BLaER1 (cell line): ENCODE data around the gene JARID2.

Experiments
- H3K27ac ChIP-seq: shearing (Covaris generic); formaldehyde crosslinking; 2 replicates; pipeline ENCODE4 v1.8.1; 2022
- H3K27me3 ChIP-seq: shearing (Covaris generic); formaldehyde crosslinking; 2 replicates; pipeline ENCODE4 v1.8.1; 2022
- H3K36me3 ChIP-seq: shearing (Covaris generic); formaldehyde crosslinking; 2 replicates; pipeline ENCODE4 v1.8.1; 2022
- H3K4me1 ChIP-seq: shearing (Covaris generic); formaldehyde crosslinking; 2 replicates; pipeline ENCODE4 v1.8.1; 2022
- H3K4me2 ChIP-seq: shearing (Covaris generic); formaldehyde crosslinking; 2 replicates; pipeline ENCODE4 v1.8.1; 2022
- H3K4me3 ChIP-seq: shearing (Covaris generic); formaldehyde crosslinking; 2 replicates; pipeline ENCODE4 v1.8.1; 2022
- H3K9ac ChIP-seq: shearing (Covaris generic); formaldehyde crosslinking; 2 replicates; pipeline ENCODE4 v1.8.1; 2022
- H3K9me3 ChIP-seq: shearing (Covaris generic); formaldehyde crosslinking; 2 replicates; pipeline ENCODE4 v1.8.1; 2022
- H4K20me1 ChIP-seq: shearing (Covaris generic); formaldehyde crosslinking; 2 replicates; pipeline ENCODE4 v1.8.1; 2022
- Cebpa-rat ChIP-seq: shearing (Covaris generic); IDR thresholded peaks from 2 replicates; pipeline ENCODE4 v1.8.1; 2022

Gene JARID2

GRCh38 chr6:15391500-15391899 lies 145.6 kb downstream of the JARID2 start:
- H3K4me1 ChIP-seq = peaks cover 63% of the 10 kb centered on the region
- H3K4me3 ChIP-seq = no peak overlapping the region
- no peak for TF ChIP-seq Cebpa-rat
- H3K27ac ChIP-seq = peak overlapping the region; percentile 67
- peaks cover 34% of the 10 kb centered on the region for H3K36me3 ChIP-seq
- H3K9ac ChIP-seq = peak overlapping the region; percentile 56
- H3K9me3 ChIP-seq = peaks cover 22% of the 10 kb centered on the region
- peak overlapping the region; percentile 81 for H3K4me2 ChIP-seq
- H4K20me1 ChIP-seq = peaks cover 89% of the 10 kb centered on the region
- no peaks in the 10 kb centered on the region for H3K27me3 ChIP-seq

GRCh38 chr6:15392182-15392581 lies 146.3 kb downstream of the JARID2 start:
- TF ChIP-seq Cebpa-rat = no peak
- H3K27me3 ChIP-seq = no peaks in the 10 kb centered on the region
- peaks cover 34% of the 10 kb centered on the region for H3K36me3 ChIP-seq
- peaks cover 58% of the 10 kb centered on the region for H3K4me1 ChIP-seq
- H3K4me2 ChIP-seq = peak overlapping the region; percentile 81
- no peak overlapping the region for H3K4me3 ChIP-seq
- peaks cover 22% of the 10 kb centered on the region for H3K9me3 ChIP-seq
- H3K9ac ChIP-seq = no peak overlapping the region
- peaks cover 89% of the 10 kb centered on the region for H4K20me1 ChIP-seq
- peak overlapping the region; percentile 28 for H3K27ac ChIP-seq

GRCh38 chr6:15393605-15394004 lies 147.7 kb downstream of the JARID2 start:
- no peak overlapping the region for H3K9ac ChIP-seq
- peaks cover 89% of the 10 kb centered on the region for H4K20me1 ChIP-seq
- H3K36me3 ChIP-seq = peaks cover 34% of the 10 kb centered on the region
- H3K4me2 ChIP-seq = no peak overlapping the region
- no peak overlapping the region for H3K4me3 ChIP-seq
- no peak overlapping the region for H3K27ac ChIP-seq
- TF ChIP-seq Cebpa-rat = no peak
- H3K4me1 ChIP-seq = peaks cover 58% of the 10 kb centered on the region
- no peaks in the 10 kb centered on the region for H3K27me3 ChIP-seq
- peaks cover 22% of the 10 kb centered on the region for H3K9me3 ChIP-seq

GRCh38 chr6:15395087-15395486 lies 149.2 kb downstream of the JARID2 start:
- no peak overlapping the region for H3K4me2 ChIP-seq
- peaks cover 34% of the 10 kb centered on the region for H3K36me3 ChIP-seq
- H3K27me3 ChIP-seq = no peaks in the 10 kb centered on the region
- no peak for TF ChIP-seq Cebpa-rat
- H3K9me3 ChIP-seq = peaks cover 22% of the 10 kb centered on the region
- H3K27ac ChIP-seq = no peak overlapping the region
- peaks cover 89% of the 10 kb centered on the region for H4K20me1 ChIP-seq
- H3K4me3 ChIP-seq = no peak overlapping the region
- H3K9ac ChIP-seq = no peak overlapping the region
- peaks cover 58% of the 10 kb centered on the region for H3K4me1 ChIP-seq

- Histone ChIP-seq H4K20me1 (peaks cover 89% of the 10 kb centered on the region), H3K9me3 (peaks cover 22% of the 10 kb centered on the region), H3K4me1 (peaks cover 58% of the 10 kb centered on the region), H3K27me3 (no peaks in the 10 kb centered on the region), H3K4me3 (no peak overlapping the region), H3K27ac (no peak overlapping the region), H3K36me3 (peaks cover 29% of the 10 kb centered on the region), H3K9ac (no peak overlapping the region), H3K4me2 (no peak overlapping the region)
- TF ChIP-seq Cebpa-rat = no peak
Observed at GRCh38 chr6:15396808-15397207, 150.9 kb downstream of the JARID2 start.

GRCh38 chr6:15398633-15399275 lies 152.9 kb downstream of the JARID2 start:
- Histone ChIP-seq H3K4me2 (peak overlapping the region; percentile 94), H3K27me3 (no peaks in the 10 kb centered on the region), H3K9me3 (peaks cover 7% of the 10 kb centered on the region), H3K9ac (peak overlapping the region; percentile 45), H3K4me3 (no peak overlapping the region), H3K4me1 (peaks cover 68% of the 10 kb centered on the region), H4K20me1 (peaks cover 96% of the 10 kb centered on the region), H3K27ac (peak overlapping the region; percentile 76), H3K36me3 (peaks cover 17% of the 10 kb centered on the region)
- no peak for TF ChIP-seq Cebpa-rat

GRCh38 chr6:15399641-15400470 lies 154.0 kb downstream of the JARID2 start:
- peaks cover 98% of the 10 kb centered on the region for H4K20me1 ChIP-seq

GRCh38 chr6:15400572-15401004 lies 154.7 kb downstream of the JARID2 start:
- H3K4me3 ChIP-seq = peak overlapping the region; percentile 58
- peak overlapping the region; percentile 94 for H3K4me2 ChIP-seq

More at GRCh38 chr6:15399641-15400470, 154.0 kb downstream of the JARID2 start:
- TF ChIP-seq Cebpa-rat = no peak
- peak overlapping the region; percentile 94 for H3K4me2 ChIP-seq
- peak overlapping the region; percentile 72; the same call in 1 of the 2 replicates for H3K9ac ChIP-seq
- peak overlapping the region; percentile 76 for H3K27ac ChIP-seq
- H3K27me3 ChIP-seq = no peaks in the 10 kb centered on the region
- no peaks in the 10 kb centered on the region for H3K9me3 ChIP-seq
- peaks cover 8% of the 10 kb centered on the region; the same call in 1 of the 2 replicates for H3K36me3 ChIP-seq
- peaks cover 79% of the 10 kb centered on the region for H3K4me1 ChIP-seq
- peak overlapping the region; percentile 58 for H3K4me3 ChIP-seq

GRCh38 chr6:15401120-15401519 lies 155.3 kb downstream of the JARID2 start:
- no peaks in the 10 kb centered on the region for H3K27me3 ChIP-seq
- no peaks in the 10 kb centered on the region for H3K9me3 ChIP-seq
- H3K9ac ChIP-seq = peak overlapping the region; percentile 72; the same call in 1 of the 2 replicates
- H3K4me2 ChIP-seq = peak overlapping the region; percentile 94
- no peak for TF ChIP-seq Cebpa-rat
- H3K27ac ChIP-seq = peak overlapping the region; percentile 76
- H3K4me3 ChIP-seq = peak overlapping the region; percentile 58
- peaks cover 91% of the 10 kb centered on the region for H3K4me1 ChIP-seq
- peaks cover 100% of the 10 kb centered on the region for H4K20me1 ChIP-seq
- no peaks in the 10 kb centered on the region; the same call in 1 of the 2 replicates for H3K36me3 ChIP-seq

More at GRCh38 chr6:15400572-15401004, 154.7 kb downstream of the JARID2 start:
- no peaks in the 10 kb centered on the region for H3K9me3 ChIP-seq
- H3K4me1 ChIP-seq = peaks cover 86% of the 10 kb centered on the region
- no peak for TF ChIP-seq Cebpa-rat
- H3K27ac ChIP-seq = peak overlapping the region; percentile 76
- H3K36me3 ChIP-seq = peaks cover 2% of the 10 kb centered on the region; the same call in 1 of the 2 replicates
- peak overlapping the region; percentile 72 for H3K9ac ChIP-seq
- no peaks in the 10 kb centered on the region for H3K27me3 ChIP-seq
- H4K20me1 ChIP-seq = peaks cover 100% of the 10 kb centered on the region
